ENCODE results near the gene CCDC61. TPM values are rescaled to one million over a fixed set of nuclear protein-coding genes. Genes with fewer than 3 reads are reported as not detected.

CCDC61 gene
- total RNA-seq, 1 experiment from 2014 or later: 16.9 TPM

- Histone ChIP-seq H3K9ac (ENCODE audit: extremely low read depth, insufficient read length, low read length) (no peak overlapping the region), H3K23ac (ENCODE audit: insufficient read length, low read depth, low read length) (no peak overlapping the region), H2AK5ac (ENCODE audit: insufficient read length, low read length) (no peak overlapping the region), H3K79me1 (ENCODE audit: insufficient read depth, low read depth, low read length, poor library complexity, severe bottlenecking) (no peaks in the 10 kb centered on the region), H3K4me2 (ENCODE audit: insufficient read depth, insufficient read length, low read length) (no peak overlapping the region), H3K27ac (ENCODE audit: insufficient read length, low read depth, low read length) (no peak overlapping the region), H2BK5ac (ENCODE audit: insufficient read length, low read length) (no peak overlapping the region), H3K23me2 (ENCODE audit: insufficient read length, low read depth, low read length, poor library complexity, severe bottlenecking) (peaks cover 11% of the 10 kb centered on the region), H4K20me1 (ENCODE audit: control insufficient read depth, insufficient read depth, insufficient read length) (no peaks in the 10 kb centered on the region), H3K56ac (ENCODE audit: insufficient read length, low read depth, low read length) (no peak overlapping the region), H4K91ac (ENCODE audit: insufficient read length, low read depth, low read length) (no peak overlapping the region), H4K5ac (ENCODE audit: insufficient read length, low read depth, low read length) (no peak overlapping the region), H3T11ph (ENCODE audit: low read length) (no peak overlapping the region), H2BK15ac (ENCODE audit: low read depth, low read length) (no peak overlapping the region), H3K79me2 (ENCODE audit: insufficient read depth, low read length) (no peaks in the 10 kb centered on the region), H2BK20ac (ENCODE audit: low read depth, low read length, poor library complexity, severe bottlenecking) (no peak overlapping the region), H2BK120ac (ENCODE audit: low read depth, low read length, poor library complexity, severe bottlenecking) (no peak overlapping the region), H3K27me3 (ENCODE audit: insufficient read depth, low read length) (no peaks in the 10 kb centered on the region), H2BK12ac (ENCODE audit: insufficient read length, low read depth, low read length) (no peak overlapping the region), H3K14ac (ENCODE audit: insufficient read depth, low read length) (no peak overlapping the region), H3K18ac (ENCODE audit: insufficient read length, low read depth, low read length) (no peak overlapping the region), H3K4ac (ENCODE audit: low read depth, low read length) (no peak overlapping the region), H4K8ac (replicated peaks; ENCODE audit: insufficient read length, low read depth, low read length) (no peak overlapping the region), H2AFZ (ENCODE audit: low read length) (no peak overlapping the region), H3K9me3 (ENCODE audit: control insufficient read depth, low read depth, low read length) (no peaks in the 10 kb centered on the region), H3K4me1 (ENCODE audit: insufficient read depth, low read length) (no peaks in the 10 kb centered on the region)
- TF ChIP-seq CTCF (conservative IDR thresholded peaks at IDR 0.05): no peak
- H3K9me3 Mint-ChIP-seq: no peaks in the 10 kb centered on the region; a peak in 1 of 5 replicates
- H3K4me3 Mint-ChIP-seq: no peak overlapping the region
- H3K27me3 Mint-ChIP-seq (ENCODE audit: low read depth): peaks cover 2% of the 10 kb centered on the region; the same call in 1 of the 2 replicates
- peaks cover 14 to 26% of the 10 kb centered on the region in 2 experiments for H3K4me1 Mint-ChIP-seq
- H3K36me3 Mint-ChIP-seq (ENCODE audit: insufficient read depth in 1 of 3, low read depth in 3 of 3): peaks cover 8 to 30% (median 22%) of the 10 kb centered on the region in 3 experiments
- no peak overlapping the region for H3K27ac Mint-ChIP-seq
- DNase-seq: no peak
- no CpG with 5 or more reads among the region's 15 CpGs for WGBS (ENCODE audit: extremely low coverage, insufficient read length, low lambda C conversion rate)
Observed at GRCh38 chr19:46002678-46003275, 7.5 kb downstream of the CCDC61 start.
